Fibroblast of pulmonary artery (primary cell): ENCODE results near the gene SCG3.
"Not testable (repeated sequence)": the region's sequence is repeated elsewhere in the genome, so short reads cannot be mapped to it uniquely, and the experiment has no call there.

Source experiments
- DNase-seq: peaks from one replicate; pipeline ENCODE4 v3.0.0-alpha.2; 2010; ENCODE audit warnings: low read depth
- H3K4me3 ChIP-seq: replicated peaks from 2 replicates; pipeline ENCODE4 v1.5.1; 2011; ENCODE audit warnings: low read depth, mild to moderate bottlenecking, control low read depth, low read length, moderate library complexity
- TF ChIP-seq, protein P1 (sequence below): IDR thresholded peaks from 2 replicates; pipeline ENCODE4 v1.5.1; 2011; ENCODE audit warnings: mild to moderate bottlenecking, control low read depth, low read length, inconsistent platforms; ENCODE audit errors: missing control alignments

SCG3 gene

DNA sequence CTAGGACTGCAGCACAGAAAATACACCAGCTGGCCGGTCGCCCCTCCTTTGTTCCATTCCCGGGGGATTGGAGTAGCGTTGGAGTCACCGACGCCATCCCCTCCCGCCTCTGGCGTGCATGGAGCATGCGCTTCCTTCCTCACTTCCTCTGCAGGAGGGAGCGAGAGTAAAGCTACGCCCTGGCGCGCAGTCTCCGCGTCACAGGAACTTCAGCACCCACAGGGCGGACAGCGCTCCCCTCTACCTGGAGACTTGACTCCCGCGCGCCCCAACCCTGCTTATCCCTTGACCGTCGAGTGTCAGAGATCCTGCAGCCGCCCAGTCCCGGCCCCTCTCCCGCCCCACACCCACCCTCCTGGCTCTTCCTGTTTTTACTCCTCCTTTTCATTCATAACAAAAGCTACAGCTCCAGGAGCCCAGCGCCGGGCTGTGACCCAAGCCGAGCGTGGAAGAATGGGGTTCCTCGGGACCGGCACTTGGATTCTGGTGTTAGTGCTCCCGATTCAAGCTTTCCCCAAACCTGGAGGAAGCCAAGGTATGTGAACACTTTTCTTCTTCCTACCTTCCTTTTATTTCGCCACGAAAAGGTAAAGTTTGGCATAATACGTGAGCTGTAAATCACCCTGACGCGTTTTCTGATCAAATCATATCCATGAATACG is at the start of gene SCG3:
SCG3 (plus strand) TSS at position 201 of the 661 bp plus-strand sequence; CDS start at position 454, 253 bp downstream.
- H3K4me3 ChIP-seq, result no peak within 1 kb of the TSS
- TF ChIP-seq, protein P1, sequence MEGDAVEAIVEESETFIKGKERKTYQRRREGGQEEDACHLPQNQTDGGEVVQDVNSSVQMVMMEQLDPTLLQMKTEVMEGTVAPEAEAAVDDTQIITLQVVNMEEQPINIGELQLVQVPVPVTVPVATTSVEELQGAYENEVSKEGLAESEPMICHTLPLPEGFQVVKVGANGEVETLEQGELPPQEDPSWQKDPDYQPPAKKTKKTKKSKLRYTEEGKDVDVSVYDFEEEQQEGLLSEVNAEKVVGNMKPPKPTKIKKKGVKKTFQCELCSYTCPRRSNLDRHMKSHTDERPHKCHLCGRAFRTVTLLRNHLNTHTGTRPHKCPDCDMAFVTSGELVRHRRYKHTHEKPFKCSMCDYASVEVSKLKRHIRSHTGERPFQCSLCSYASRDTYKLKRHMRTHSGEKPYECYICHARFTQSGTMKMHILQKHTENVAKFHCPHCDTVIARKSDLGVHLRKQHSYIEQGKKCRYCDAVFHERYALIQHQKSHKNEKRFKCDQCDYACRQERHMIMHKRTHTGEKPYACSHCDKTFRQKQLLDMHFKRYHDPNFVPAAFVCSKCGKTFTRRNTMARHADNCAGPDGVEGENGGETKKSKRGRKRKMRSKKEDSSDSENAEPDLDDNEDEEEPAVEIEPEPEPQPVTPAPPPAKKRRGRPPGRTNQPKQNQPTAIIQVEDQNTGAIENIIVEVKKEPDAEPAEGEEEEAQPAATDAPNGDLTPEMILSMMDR, result no peak
- peak; percentile 77 for DNase-seq

DNA sequence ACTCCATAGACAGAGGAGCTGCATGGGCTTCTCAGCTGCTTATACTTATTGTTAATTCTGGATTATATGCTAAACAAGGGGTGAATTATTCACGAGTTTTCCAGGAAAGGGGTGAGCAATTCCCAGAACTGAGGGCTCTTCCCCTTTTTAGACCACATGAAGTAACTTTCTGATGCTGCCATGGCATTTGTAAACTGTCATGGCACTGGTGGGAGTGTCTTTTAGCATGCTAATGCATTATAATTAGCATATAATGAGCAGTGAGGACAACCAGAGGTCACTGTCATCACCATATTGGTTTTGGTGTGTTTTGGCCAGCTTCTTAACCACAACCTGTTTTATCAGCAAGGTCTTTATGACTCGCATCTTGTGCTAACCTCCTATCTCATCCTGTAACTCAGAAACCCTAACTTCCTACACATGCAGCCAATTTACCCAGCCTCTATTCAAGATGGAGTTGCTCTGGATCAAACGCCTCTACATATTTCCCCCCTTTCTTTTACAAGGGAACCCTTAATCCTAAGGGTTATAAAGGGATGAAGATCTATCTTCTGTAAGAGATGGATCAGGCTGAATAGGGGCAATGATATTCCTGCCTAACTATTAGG is 46.6 kb upstream of the SCG3 start:
- no peak overlapping the region for H3K4me3 ChIP-seq
- no peak for DNase-seq
- TF ChIP-seq, protein P1, result no peak

DNA sequence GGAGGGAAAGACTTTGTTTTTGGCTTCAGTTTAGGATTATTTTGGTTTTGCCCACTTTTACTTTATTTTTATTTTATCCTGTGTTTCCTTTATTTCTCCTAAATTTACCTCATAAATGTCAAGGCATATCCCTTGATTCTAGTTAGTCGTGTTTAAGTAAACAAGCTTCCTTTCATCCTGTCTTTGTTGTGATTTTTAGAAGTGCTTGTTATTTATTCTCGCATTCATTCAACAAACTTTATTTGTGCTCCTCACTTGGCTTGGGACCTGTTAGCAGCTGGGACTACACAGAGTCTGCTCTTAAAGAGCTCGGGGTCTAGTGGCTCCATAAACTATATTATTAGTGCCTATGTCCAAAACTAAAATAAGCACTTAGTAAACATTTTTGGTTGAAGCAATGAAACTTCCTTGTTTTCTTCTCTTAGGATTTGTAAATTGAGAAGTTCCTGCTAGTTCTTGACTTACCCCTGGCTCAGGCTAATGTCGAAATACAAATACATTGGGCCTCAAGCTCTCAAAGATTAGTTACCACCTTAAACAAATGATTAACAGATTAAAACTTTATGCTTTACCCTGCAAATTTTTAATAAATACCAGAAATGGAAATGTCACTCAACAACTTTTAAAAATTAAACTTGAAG is 39.7 kb upstream of the SCG3 start:
- no peak overlapping the region for H3K4me3 ChIP-seq
- DNase-seq, result no peak
- TF ChIP-seq, protein P1, result no peak

DNA sequence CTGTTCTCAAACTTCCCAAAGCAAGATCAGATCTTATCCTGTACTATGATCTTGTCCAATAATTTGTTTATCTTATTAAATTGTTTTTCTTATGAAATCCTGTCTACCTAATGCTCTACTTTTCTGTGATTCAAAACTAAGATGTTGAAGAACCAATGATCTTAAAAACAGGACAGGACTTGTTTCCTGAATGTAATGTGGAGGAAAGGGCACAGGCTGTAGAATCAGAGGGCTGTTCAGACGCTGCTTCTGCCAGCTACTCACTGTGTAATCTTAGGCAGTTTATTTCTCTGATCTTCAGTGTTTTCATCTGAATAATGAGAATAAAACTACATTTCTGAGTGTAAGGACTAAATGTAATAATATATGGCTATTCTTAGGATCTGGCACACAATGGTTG is 38.6 kb upstream of the SCG3 start:
- H3K4me3 ChIP-seq, result no peak overlapping the region
- DNase-seq, result no peak
- TF ChIP-seq, protein P1, result no peak

DNA sequence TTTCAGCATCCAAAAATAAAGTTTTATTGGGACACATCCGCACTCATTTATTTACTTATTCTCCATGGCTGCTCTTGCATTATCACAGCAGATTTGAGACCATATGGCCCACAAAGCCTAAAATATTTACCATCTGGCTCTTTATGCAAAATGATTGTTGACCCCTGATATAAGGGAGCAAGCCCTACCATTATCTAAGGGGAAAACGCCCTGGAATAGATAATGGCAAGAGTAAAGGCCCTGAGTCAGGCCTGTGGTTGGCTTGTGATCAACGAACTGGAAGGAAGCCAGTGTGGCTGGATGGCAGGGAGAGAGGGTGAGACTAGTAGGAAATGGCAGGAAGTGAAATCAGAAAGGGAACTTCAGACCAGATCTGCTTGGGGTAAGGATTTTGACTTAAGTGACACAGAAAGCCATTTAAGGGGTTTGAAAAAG is 34.2 kb upstream of the SCG3 start:
- TF ChIP-seq, protein P1, result no peak
- DNase-seq, result peak; percentile 64
- H3K4me3 ChIP-seq, result no peak overlapping the region

DNA sequence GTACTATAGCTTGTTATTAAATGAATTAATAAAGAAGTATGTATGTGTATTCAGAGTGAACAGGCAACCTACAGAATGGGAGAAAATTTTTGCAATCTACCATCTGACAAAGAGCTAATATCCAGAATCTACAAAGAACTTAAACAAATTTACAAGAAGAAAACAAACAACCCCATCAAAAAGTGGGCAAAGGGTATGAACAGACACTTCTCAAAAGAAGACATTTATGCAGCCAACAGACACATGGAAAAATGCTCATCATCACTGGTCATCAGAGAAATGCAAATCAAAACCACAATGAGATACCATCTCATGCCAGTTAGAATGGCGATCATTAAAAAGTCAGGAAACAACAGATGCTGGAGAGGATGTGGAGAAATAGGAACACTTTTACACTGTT is 33.2 kb upstream of the SCG3 start:
- DNase-seq, H3K4me3 ChIP-seq: not testable (repeated sequence)

DNA sequence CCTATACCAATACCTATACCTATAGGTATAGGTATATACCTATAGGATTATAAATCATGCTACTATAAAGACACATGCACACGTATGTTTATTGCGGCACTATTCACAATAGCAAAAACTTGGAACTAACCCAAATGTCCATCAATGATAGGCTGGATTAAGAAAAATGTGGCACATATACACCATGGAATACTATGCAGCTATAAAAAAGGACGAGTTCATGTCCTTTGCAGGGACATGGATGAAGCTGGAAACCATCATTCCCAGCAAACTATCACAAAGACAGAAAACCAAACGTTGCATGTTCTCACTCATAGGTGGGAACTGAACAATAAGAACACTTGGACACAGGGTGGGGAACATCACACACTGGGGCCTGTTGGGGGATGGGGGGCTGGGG is 32.7 kb upstream of the SCG3 start:
- not testable (repeated sequence) for DNase-seq, H3K4me3 ChIP-seq
